Globus pallidus (tissue), 1 donor: ENCODE measurements around the gene GRWD1.

Experiments used
- DNase-seq: peaks from one replicate; pipeline ENCODE4 v3.0.0-alpha.2; 2015; ENCODE audit warnings: low spot score

Gene GRWD1

DNA sequence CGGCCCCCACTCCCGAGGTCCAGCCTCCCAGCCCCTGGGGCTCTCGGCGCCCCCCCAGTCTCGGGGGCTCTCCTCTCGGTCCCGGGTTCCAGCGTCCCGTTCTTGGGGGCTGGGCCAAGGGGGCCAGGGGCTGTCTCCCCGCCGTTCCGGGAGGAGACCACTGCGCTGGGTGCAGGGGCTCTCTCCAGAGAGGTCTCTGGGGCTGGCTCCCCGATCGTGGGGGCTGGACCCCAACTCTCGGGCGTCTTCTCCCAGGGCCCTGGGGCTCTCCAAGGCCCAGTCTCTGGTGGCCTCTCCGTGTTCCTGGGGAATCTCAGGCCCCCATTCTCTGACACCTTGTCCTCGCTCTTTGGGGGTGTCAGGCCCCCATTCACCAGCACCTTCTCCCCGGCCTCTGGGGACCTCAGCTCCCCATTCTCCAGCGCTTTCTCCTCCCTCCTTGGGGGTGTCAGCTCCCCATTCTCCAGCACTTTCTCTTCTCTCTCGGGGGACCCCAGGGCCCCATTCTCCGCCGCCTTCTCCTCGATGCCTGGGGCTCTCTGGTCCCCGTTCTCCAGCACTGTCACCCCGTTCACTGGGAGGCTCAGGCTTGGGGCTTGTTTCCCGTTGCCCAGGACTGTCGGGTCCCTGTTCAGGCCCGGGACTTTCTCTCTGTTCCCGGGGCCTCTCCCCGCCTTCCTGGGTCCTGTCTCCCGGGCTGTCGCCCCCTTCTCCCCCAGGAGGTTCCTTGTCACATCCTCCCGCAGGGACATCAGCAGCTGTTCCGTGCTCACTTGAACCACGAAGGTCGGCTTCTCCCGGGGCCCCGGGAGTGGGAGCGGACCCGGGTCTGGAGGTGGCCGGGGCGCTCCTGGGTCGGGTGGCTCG is 52.2 kb downstream of the GRWD1 start:
- no peak for DNase-seq

DNA sequence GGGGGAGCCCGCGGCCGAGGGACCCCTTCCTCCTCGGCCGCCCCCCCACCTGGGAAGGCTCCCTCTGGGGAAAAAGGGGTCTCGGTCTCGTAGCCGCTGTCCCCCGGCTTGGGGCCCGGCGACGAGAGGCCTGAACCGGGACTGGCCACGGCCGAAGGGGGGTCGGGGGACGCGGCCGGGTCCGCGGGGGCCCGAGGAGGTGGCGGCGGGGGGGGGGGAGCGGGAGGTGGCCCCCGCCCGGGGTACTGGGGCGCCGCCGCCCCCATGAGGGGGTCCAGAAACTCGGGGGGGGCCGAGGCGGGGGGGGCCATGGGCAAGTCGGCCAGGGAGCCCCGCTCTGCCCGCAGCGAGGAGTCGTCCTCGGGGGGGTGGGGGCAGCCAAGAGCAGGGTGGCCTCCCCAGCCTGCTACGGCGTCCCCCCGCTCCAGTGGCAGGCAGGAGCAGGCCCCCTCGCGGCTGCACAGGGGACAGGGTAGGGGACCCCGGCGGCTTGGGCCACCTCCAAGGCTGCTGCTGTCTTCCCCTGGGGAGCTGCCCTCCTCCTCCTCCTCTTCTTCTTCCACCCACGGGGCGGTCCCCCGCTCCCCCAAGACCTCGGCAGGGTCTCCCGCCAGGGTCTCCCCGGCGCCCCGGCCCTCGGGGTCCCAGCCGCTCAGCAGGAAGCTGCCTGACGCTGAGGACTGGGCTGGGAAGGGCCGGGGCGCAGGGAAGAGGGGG is 53.0 kb downstream of the GRWD1 start:
- DNase-seq = no peak

DNA sequence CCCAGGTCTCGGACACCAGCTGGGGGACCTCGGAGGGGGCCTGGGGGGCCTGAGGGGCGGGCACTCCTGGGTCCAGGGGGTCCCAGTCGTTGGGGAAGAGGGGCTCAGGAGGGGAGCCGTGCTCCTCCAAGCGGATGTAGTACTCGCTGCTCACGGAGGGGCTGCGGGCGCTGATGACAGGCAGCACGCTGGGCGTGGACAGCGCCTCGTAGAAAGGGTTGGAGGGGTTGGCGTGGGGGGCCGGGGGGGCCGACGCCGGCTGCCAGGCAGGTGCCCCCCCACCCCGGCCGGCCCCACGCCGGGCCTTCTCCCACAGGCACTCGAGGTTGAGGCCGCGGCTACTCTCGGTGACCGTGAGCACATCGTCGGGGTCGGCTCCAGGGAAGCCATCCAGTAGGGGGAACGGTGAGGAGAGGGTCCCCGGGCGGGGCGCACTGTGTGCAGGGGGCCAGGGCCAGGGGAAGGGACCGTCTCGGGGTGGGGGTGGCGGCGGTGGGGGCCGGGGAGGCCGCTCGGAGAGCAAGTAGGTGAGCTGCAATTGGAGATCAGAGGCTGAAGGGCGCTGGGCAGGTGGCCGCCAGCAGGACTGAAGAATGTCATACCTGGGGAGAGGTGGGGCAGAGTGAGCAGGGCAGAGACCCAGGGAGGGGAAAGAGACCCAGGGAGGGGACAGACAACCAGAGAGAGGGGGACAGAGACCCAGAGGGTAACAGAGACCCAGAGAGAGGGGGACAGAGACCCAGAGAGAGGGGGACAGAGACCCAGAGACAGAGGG is 53.7 kb downstream of the GRWD1 start:
- DNase-seq = no peak

DNA sequence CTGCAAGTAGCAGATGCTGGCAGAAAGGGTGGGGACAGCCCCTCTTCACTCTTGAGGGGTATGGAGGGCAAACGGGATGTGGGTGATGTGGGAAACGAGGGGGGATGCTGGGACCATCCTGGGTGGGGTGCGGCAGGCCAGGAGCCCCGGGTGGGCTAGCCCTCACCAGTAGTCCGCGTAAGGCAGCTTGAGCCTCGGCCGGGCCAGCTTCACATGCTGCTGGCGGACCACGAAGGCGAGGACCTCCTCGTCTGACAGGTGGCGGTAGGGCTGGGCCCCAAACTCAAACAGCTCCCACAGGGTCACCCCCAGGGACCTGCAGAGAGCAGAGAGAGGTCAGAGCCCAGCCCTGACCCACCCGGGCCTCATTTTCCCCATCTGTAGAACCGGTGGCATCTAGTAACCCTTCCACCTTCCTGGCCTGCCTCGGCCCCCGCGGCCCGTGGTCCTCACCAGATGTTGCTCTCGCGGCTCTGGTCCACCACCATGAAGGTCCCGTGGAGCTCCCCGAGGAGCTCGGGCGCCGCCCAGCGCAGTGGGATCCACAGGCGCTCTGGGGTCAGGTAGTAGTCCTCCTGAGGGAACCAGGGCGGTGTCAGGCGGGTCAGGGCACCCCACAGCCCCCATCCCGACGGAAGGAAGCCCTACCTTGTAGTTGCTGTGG is 55.2 kb downstream of the GRWD1 start:
- no peak for DNase-seq

DNA sequence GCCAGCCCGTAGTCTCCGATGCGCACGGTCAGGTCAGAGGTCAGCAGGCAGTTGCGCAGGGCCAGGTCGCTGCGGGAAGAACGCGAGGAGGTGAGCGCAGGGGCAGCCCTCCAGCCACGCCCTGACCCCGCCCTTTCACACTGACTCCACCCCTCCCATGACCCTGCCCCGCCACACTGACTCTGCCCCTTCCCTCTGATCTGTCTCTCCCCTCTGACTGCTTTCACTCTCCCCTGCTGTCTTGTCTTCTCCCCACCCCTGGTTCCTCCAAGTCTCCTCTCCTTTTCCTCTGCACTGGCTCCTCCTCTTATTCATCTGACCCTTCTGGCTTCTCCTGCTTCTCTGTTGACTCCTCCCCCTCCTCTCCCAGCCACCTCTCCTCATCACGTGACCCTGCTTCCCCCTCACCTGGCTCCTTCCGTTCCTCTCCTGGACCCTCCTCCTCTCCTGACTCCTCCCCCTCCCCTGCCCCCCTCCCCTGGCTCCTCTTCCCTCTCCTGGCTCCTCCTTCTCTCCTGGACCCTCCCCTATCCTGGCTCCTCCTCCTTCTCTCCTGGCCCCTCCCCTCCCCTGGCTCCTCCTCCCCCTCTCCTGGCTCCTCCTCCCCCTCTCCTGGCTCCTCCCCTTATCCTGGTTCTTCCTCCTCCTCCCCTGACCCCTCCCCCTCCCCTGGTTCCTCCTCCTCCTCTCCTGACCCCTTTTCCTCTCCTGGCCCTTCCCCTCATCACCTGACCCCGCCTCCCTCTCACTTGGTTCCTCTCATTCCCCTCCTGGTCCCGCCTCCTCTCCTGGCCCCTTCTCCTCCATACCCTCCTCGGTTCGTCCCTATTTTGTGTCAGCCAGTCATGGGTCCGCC is 55.9 kb downstream of the GRWD1 start:
- DNase-seq = peak; percentile 37

DNA sequence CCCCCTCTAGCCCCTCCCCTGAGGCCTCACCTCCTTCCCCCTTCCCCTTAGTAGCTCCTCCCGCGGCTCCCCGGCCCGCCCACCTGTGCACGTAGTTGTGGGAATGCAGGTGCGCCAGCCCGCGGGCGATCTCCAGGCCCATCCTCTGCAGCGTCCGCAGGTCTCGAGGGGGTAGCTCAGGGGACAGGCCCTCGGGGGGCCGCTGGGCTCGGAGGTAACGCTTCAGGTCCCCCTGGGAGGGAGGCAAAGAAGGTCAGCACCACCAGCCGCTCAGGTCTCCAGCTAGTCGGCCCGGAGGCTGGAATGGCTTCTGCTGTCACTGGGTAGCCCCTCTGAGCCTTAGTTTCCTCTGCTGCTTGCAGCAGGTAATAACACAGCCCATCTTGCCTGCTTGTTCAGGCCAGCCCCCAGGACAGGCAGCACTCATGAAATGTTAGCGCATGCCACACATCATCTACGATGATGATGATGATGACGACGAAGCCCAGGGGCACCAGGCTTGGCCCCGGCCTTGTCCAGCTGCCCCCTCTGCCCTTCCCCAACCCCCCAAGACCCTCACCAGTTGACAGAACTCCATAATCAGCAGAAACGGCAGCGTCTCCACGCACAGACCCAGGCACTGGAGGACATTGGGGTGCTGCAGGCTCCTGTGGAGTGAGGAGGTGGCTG is 56.7 kb downstream of the GRWD1 start:
- no peak for DNase-seq

DNA sequence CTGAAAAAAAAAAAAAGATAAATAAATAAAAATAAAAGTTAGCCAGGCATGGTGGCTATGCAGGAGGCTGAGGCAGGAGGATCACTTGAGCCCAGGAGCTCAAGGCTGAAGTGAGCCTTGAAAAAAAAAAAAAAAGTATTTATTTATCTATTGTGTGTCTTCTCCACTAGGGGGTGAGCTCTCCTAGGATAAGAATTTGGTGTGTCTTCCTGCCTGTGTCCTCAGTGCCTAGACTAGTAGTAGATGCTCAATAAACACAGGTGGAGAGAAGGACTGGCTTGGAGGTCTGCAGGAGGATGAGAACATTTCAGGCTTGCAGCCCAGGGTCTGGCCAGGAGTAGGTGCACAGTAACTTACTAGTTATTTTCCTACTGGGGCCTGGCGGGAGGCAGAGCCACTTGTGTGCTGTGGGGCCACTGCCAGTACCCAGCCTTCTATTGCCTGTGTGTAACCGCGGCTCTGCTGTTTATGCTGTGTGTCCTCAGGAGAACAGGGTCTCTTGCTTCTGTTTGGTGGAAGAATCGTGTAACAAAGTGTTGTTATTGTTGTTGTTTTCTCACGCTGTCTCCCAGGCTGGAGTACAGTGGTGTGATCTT is 60.5 kb downstream of the GRWD1 start:
- no peak for DNase-seq
